ENCODE results near the gene ZYX.
"Not testable (repeated sequence)": the region's sequence is repeated elsewhere in the genome, so short reads cannot be mapped to it uniquely, and the experiment has no call there.

The ZYX gene

GRCh38 chr7:143411976-143412708 lies 31.0 kb downstream of the ZYX start:
- H3K4me3 ChIP-seq (ENCODE audit: low read depth, low read length) = no peak overlapping the region

DNA sequence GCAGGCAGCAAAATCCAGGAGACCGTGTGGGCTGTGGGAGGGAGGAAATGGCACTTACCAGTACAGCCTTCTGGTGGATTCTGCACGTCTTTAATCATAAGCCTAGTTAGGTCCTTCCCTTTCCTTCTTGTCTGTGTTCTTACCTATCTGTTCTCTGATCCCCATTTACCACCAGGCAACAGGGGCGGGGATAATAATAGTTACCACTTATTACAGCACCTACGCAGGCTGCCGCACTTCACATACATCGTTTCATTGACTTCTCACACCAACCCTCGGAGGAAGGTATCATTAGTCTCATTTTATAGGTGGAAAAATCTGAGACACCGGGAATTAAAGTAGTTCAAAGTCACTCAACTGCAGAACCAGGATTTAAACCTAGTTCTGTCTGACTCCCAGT lies 32.0 kb downstream of the ZYX start:
- in situ Hi-C loops (cut with HindIII; ENCODE audit: low sequenced_read_pairs) = no loop called here
- H3K4me3 ChIP-seq (ENCODE audit: low read depth, low read length) = no peak overlapping the region
- TF ChIP-seq CTCF (IDR thresholded peaks at IDR 0.05; ENCODE audit: low read depth, low read length) = no peak
- DNase-seq (ENCODE audit: low read depth, low spot score) = no peak

More at GRCh38 chr7:143411976-143412708, 31.0 kb downstream of the ZYX start:
- in situ Hi-C loops (cut with HindIII; ENCODE audit: low sequenced_read_pairs) = no loop called here
- TF ChIP-seq CTCF (IDR thresholded peaks at IDR 0.05; ENCODE audit: low read depth, low read length) = no peak
- DNase-seq (ENCODE audit: low read depth, low spot score) = no peak

GRCh38 chr7:143415209-143415608 lies 34.1 kb downstream of the ZYX start:
- DNase-seq (ENCODE audit: low read depth, low spot score); H3K4me3 ChIP-seq (ENCODE audit: low read depth, low read length); in situ Hi-C loops (cut with HindIII; ENCODE audit: low sequenced_read_pairs): not testable (repeated sequence)

- DNase-seq (ENCODE audit: low read depth, low spot score) = no peak
These were observed 34.7 kb downstream of the ZYX start for GRCh38 chr7:143415742-143416397.

GRCh38 chr7:143416565-143417149 lies 35.5 kb downstream of the ZYX start:
- peak; percentile 70 for TF ChIP-seq CTCF (IDR thresholded peaks at IDR 0.05; ENCODE audit: low read depth, low read length)
- DNase-seq (ENCODE audit: low read depth, low spot score) = peak; percentile 59
- in situ Hi-C loops (cut with HindIII; ENCODE audit: low sequenced_read_pairs) = no loop called here
- H3K4me3 ChIP-seq (ENCODE audit: low read depth, low read length) = no peak overlapping the region

More at GRCh38 chr7:143415742-143416397, 34.7 kb downstream of the ZYX start:
- TF ChIP-seq CTCF (IDR thresholded peaks at IDR 0.05; ENCODE audit: low read depth, low read length) = no peak
- in situ Hi-C loops (cut with HindIII; ENCODE audit: low sequenced_read_pairs) = no loop called here
- H3K4me3 ChIP-seq (ENCODE audit: low read depth, low read length) = no peak overlapping the region

DNA sequence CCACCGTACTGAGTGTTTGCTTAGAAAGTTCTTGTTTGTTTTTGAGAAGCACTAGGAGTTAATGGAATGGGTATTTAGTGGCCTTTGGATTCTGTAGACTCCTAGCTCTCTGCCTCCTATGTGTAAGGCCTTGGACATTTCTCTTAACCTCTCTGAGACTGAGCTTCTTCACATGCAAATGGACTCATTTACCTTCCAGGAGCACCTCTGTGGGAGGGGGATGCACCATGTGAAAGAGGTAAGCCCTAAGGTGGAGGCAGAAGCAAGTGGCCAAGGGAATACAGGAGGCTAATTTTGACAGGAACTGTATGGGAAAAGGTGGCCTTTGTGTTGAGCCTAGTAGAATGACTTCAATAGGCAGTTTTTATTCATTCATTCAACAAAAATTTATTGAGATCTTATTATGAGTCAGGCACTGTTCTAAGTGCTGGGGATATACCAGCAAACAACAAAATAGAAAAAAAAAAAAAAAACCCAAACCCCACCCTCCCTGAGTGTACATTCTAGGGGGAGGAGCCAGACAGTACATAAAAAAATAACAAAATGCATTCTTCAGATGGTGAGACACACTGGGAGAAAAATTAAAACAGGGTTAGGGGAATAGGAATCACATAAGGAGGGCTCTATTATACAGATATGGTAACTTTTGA lies 36.7 kb downstream of the ZYX start:
- in situ Hi-C loops (cut with HindIII; ENCODE audit: low sequenced_read_pairs) = no loop called here
- DNase-seq (ENCODE audit: low read depth, low spot score) = no peak
- no peak overlapping the region for H3K4me3 ChIP-seq (ENCODE audit: low read depth, low read length)
- TF ChIP-seq CTCF (IDR thresholded peaks at IDR 0.05; ENCODE audit: low read depth, low read length) = no peak

All from astrocyte of the spinal cord (primary cell).